OCI-LY3 (cell line): Measurements from ENCODE around the gene ESYT2.

Experiments used
- H2AFZ ChIP-seq: fragments of 200-600, 300-600 bp; shearing (Covaris generic); 2 replicates; pipeline ENCODE4 v1.6.0; 2014; ENCODE audit warnings: antibody characterized with exemption, low read depth, low read length
- H3K27ac ChIP-seq: fragments of 200-600, 300-600 bp; sonication (generic); 2 replicates; pipeline ENCODE4 v1.5.1; 2014; ENCODE audit warnings: mild to moderate bottlenecking, low read length, moderate library complexity, mixed read lengths
- H3K27me3 ChIP-seq: fragments of 200-600, 300-600 bp; sonication (generic); 2 replicates; pipeline ENCODE4 v1.6.1; 2014; ENCODE audit warnings: low read depth, low read length, mixed read lengths
- H3K36me3 ChIP-seq: fragments of 200-600, 300-600 bp; sonication (generic); replicated peaks from 2 replicates; pipeline ENCODE3; 2014; ENCODE audit warnings: low read depth, low read length, mixed read lengths
- H3K4me1 ChIP-seq: fragments of 300-600, 200-600 bp; sonication (generic); 2 replicates; pipeline ENCODE4 v1.6.1; 2014; ENCODE audit warnings: low read length, mixed read lengths
- H3K4me2 ChIP-seq: fragments of 200-600, 300-600 bp; sonication (generic); 2 replicates; pipeline ENCODE4 v1.6.1; 2014; ENCODE audit warnings: low read length, mixed read lengths
- H3K4me3 ChIP-seq: fragments of 300-600, 200-600 bp; sonication (generic); 2 replicates; pipeline ENCODE4 v1.5.1; 2014; ENCODE audit warnings: antibody characterized with exemption, mild to moderate bottlenecking, low read length, moderate library complexity
- H3K79me2 ChIP-seq: fragments of 300-600, 200-600 bp; shearing (Covaris generic); 2 replicates; pipeline ENCODE4 v1.6.1; 2014; ENCODE audit warnings: mild to moderate bottlenecking, low read length, mixed read lengths
- H3K9ac ChIP-seq: fragments of 300-600, 200-600 bp; shearing (Covaris generic); 2 replicates; pipeline ENCODE4 v1.6.0; 2014; ENCODE audit warnings: mild to moderate bottlenecking, low read length, moderate library complexity
- H3K9me3 ChIP-seq: fragments of 200-600, 300-600 bp; shearing (Covaris generic); 2 replicates; pipeline ENCODE4 v1.6.1; 2014; ENCODE audit warnings: low read length, mixed read lengths; ENCODE audit not compliant: insufficient read depth
- H4K20me1 ChIP-seq: fragments of 200-600, 300-600 bp; sonication (generic); 2 replicates; pipeline ENCODE4 v1.6.1; 2016; ENCODE audit warnings: low read length, mixed read lengths; ENCODE audit not compliant: insufficient read depth
- CTCF ChIP-seq: fragments of 200-600, 300-600 bp; sonication (generic); IDR thresholded peaks from 2 replicates; pipeline ENCODE4 v1.5.1; 2014; ENCODE audit warnings: antibody characterized with exemption, low read length, low read depth
- EZH2phosphoT487 ChIP-seq: fragments of 200-600 bp; shearing (Covaris generic); IDR thresholded peaks from 2 replicates; pipeline ENCODE4 v1.6.1; 2018; ENCODE audit warnings: antibody characterized with exemption, mixed run types, low read depth

Gene ESYT2

GRCh38 chr7:158722574-158723237, 106.6 kb downstream of the ESYT2 start:
- H3K4me2 ChIP-seq: no peak overlapping the region
- no peak overlapping the region for H3K27ac ChIP-seq
- no peaks in the 10 kb centered on the region for H3K36me3 ChIP-seq
- H2AFZ ChIP-seq: no peak overlapping the region
- H3K27me3 ChIP-seq: no peaks in the 10 kb centered on the region
- H3K4me1 ChIP-seq: no peaks in the 10 kb centered on the region
- H3K4me3 ChIP-seq: no peak overlapping the region
- H4K20me1 ChIP-seq: no peaks in the 10 kb centered on the region
- no peaks in the 10 kb centered on the region for H3K9me3 ChIP-seq
- no peaks in the 10 kb centered on the region for H3K79me2 ChIP-seq
- TF ChIP-seq CTCF (no peak), EZH2phosphoT487 (no peak)
- H3K9ac ChIP-seq: no peak overlapping the region

- Histone ChIP-seq H3K4me3 (no peak overlapping the region), H3K9me3 (no peaks in the 10 kb centered on the region), H3K27ac (no peak overlapping the region), H3K9ac (no peak overlapping the region), H3K79me2 (no peaks in the 10 kb centered on the region), H3K4me2 (no peak overlapping the region), H2AFZ (no peak overlapping the region), H3K27me3 (no peaks in the 10 kb centered on the region), H4K20me1 (no peaks in the 10 kb centered on the region), H3K36me3 (no peaks in the 10 kb centered on the region), H3K4me1 (no peaks in the 10 kb centered on the region)
- TF ChIP-seq CTCF (no peak), EZH2phosphoT487 (no peak)
Measured at GRCh38 chr7:158720112-158720511, 109.2 kb downstream of the ESYT2 start.

- Histone ChIP-seq H3K79me2 (no peaks in the 10 kb centered on the region), H4K20me1 (no peaks in the 10 kb centered on the region), H3K27ac (no peak overlapping the region), H2AFZ (no peak overlapping the region), H3K4me1 (no peaks in the 10 kb centered on the region), H3K4me3 (no peak overlapping the region), H3K36me3 (no peaks in the 10 kb centered on the region), H3K9ac (no peak overlapping the region), H3K27me3 (no peaks in the 10 kb centered on the region), H3K4me2 (no peak overlapping the region), H3K9me3 (no peaks in the 10 kb centered on the region)
- TF ChIP-seq EZH2phosphoT487: no peak
- no peak for TF ChIP-seq CTCF
Measured at GRCh38 chr7:158716802-158717201, 112.5 kb downstream of the ESYT2 start.

GRCh38 chr7:158710651-158711102, 118.6 kb downstream of the ESYT2 start:
- Histone ChIP-seq H3K79me2 (no peaks in the 10 kb centered on the region), H3K36me3 (peaks cover 4% of the 10 kb centered on the region), H4K20me1 (no peaks in the 10 kb centered on the region), H3K9me3 (0 out of 2 replicates have a peak, but pooled peaks cover 5% of the 10 kb centered on the region), H3K27me3 (no peaks in the 10 kb centered on the region), H3K4me3 (no peak overlapping the region), H3K4me1 (peaks cover 3% of the 10 kb centered on the region), H3K27ac (no peak overlapping the region), H3K4me2 (no peak overlapping the region), H2AFZ (no peak overlapping the region), H3K9ac (no peak overlapping the region)
- TF ChIP-seq EZH2phosphoT487 (no peak), CTCF (no peak)
